Measurements from ENCODE around the gene ITPKC. TPM values are rescaled to one million over a fixed set of nuclear protein-coding genes. Genes with fewer than 3 reads are reported as not detected.

The ITPKC gene
- total and polyA plus RNA-seq, 4 donors, result 28.0 to 97.2 (median 43.1) TPM

DNA sequence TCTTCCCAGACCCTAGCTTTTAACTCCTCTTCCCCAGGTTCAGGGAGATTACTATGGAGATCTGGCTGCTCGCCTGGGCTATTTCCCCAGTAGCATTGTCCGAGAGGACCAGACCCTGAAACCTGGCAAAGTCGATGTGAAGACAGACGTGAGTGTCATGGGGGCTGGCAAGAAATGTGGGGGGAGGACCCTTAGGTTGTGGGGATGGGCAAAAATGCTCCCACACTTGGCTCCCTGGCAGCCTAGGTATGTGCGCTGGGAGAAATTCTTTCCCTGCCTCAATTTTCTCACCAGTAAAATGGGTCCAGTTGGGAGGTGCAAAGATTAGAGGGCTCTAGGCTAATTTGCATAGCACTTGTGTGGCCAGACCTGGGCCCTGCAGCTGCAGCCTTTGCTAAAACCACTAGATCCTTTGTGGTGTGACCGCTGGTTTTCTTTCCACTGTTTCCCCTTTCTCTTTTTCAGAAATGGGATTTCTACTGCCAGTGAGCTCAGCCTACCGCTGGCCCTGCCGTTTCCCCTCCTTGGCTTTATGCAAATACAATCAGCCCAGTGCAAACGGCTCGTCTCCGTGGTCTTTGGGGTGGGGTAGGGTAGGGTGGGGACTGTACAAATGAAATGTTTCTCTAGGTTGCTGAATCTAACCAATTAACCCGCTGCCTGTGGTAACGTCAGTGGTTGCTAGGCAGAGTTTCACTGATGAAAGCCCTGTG, 60.2 kb downstream of the ITPKC start:
- Histone ChIP-seq H3K27ac (ENCODE audit: low read depth in 1 of 2, low read length in 1 of 2) (peak overlapping the region; percentile 92 to 94), H3K9me3 (ENCODE audit: control insufficient read depth in 4 of 4, insufficient read depth in 3 of 4, low read length in 3 of 4) (no peaks in the 10 kb centered on the region), H3K4me1 (ENCODE audit: control insufficient read depth in 5 of 5, insufficient read depth in 5 of 5, low read length in 5 of 5) (peaks cover 0 to 14% (median 9%) of the 10 kb centered on the region in 5 donors), H3K9ac (ENCODE audit: insufficient read depth in 1 of 2, low read length in 2 of 2) (peak overlapping the region in 1 of 2 donors; percentile 99), H3K4me3 (no peak overlapping the region), H3K27me3 (ENCODE audit: control insufficient read depth in 3 of 3, insufficient read depth in 3 of 3, low read length in 2 of 3) (no peaks in the 10 kb centered on the region), H3K36me3 (ENCODE audit: control insufficient read depth in 4 of 4, insufficient read depth in 4 of 4, low read length in 4 of 4) (peaks cover 0 to 5% (median 0%) of the 10 kb centered on the region in 4 donors)
- 8% methylated on average over 13 of the region's 13 CpGs for WGBS, 2 donors
- peak; percentile 71 for ATAC-seq (ENCODE audit: insufficient read depth, low FRiP score)
- peak; percentile 95 to 98 (median 97) for DNase-seq
- TF ChIP-seq CTCF (IDR thresholded peaks at IDR 0.05; ENCODE audit: control extremely low read depth, extremely low read depth), result no peak

DNA sequence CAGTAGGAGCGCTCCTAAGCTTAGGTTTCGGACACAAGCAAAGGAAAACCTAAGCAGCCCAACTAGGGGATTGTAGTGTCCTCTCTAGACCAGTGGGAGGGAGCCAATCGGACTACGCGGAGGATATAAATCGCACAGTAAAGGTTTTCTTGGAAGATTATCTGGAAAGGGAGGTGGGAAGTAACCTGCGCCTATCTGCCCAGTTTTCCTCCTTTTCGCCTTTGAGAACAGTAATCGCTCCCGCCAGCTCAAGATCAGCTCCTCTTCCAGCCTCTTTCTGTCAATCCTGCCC, 60.7 kb downstream of the ITPKC start:
- peak overlapping the region; percentile 92 to 94 for H3K27ac ChIP-seq (ENCODE audit: low read depth in 1 of 2, low read length in 1 of 2)
- WGBS, 2 donors, result 0% methylated on average over 10 of the region's 10 CpGs
- H3K27me3 ChIP-seq (ENCODE audit: control insufficient read depth in 3 of 3, insufficient read depth in 3 of 3, low read length in 2 of 3), result no peaks in the 10 kb centered on the region
- peak overlapping the region; percentile 33 for H3K4me3 ChIP-seq
- peak overlapping the region in 1 of 2 donors; percentile 99 for H3K9ac ChIP-seq (ENCODE audit: insufficient read depth in 1 of 2, low read length in 2 of 2)
- TF ChIP-seq CTCF (IDR thresholded peaks at IDR 0.05; ENCODE audit: control extremely low read depth, extremely low read depth), result no peak
- H3K9me3 ChIP-seq (ENCODE audit: control insufficient read depth in 4 of 4, insufficient read depth in 3 of 4, low read length in 3 of 4), result no peaks in the 10 kb centered on the region
- H3K36me3 ChIP-seq (ENCODE audit: control insufficient read depth in 4 of 4, insufficient read depth in 4 of 4, low read length in 4 of 4), result peaks cover 0 to 6% (median 0%) of the 10 kb centered on the region in 4 donors
- DNase-seq, result no peak
- H3K4me1 ChIP-seq (ENCODE audit: control insufficient read depth in 5 of 5, insufficient read depth in 5 of 5, low read length in 5 of 5), result peaks cover 0 to 14% (median 9%) of the 10 kb centered on the region in 5 donors
- ATAC-seq (ENCODE audit: insufficient read depth, low FRiP score), result no peak

DNA sequence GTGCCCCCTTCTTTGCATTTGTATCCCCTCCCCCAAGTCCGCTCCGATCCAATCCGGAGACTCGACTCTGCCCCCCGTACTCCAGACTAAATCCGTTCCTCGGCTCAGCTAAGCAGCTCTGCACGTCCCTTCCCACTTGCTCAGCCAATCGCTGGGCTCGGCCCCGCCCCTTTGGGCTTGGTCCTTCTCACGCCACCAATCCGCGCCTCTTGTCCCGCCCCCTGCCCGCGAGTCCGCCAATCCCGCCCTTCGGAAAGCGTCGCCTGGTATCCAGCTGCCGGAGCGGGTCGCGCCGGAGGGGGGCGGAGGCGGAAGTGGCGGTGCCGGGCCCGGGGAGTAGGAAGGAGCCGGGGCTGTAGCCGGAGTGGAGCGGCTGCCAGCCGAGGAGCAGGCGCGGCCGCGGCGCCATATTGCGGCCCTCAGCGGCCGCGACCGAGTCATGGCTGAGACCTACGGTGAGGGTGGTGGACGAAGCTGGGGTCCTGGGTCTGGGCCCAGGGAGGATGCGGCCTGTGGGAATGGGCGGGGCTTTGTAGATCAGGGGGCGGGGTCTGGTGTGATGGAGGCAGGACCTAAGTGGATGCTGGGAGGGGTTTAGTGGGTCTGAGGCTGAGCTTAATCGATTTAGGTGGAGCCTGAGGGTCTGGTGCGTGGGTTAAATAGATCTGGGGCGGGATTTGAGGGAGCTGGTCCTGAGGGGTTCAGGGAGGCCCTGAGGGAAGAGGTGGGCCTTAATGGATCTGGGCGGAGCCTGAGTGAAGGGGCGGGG, 61.2 kb downstream of the ITPKC start, which contains the start of gene RAB4B:
Gene RAB4B (plus strand): TSS at position 311 of the 769 bp plus-strand sequence. CDS start 129 bp downstream, at position 440.
- TF ChIP-seq CTCF (IDR thresholded peaks at IDR 0.05; ENCODE audit: control extremely low read depth, extremely low read depth), result no peak
- peaks cover 0 to 14% (median 9%) of the 10 kb centered on the region in 5 donors for H3K4me1 ChIP-seq (ENCODE audit: control insufficient read depth in 5 of 5, insufficient read depth in 5 of 5, low read length in 5 of 5)
- H3K27me3 ChIP-seq (ENCODE audit: control insufficient read depth in 3 of 3, insufficient read depth in 3 of 3, low read length in 2 of 3), result no peaks in the 10 kb centered on the region
- 0 to 1% methylated on average over 49 to 56 of the region's 56 CpGs for WGBS, 2 donors
- peak within 1 kb of the TSS; percentile 71 for H3K4me3 ChIP-seq
- H3K9me3 ChIP-seq (ENCODE audit: control insufficient read depth in 4 of 4, insufficient read depth in 3 of 4, low read length in 3 of 4), result no peaks in the 10 kb centered on the region
- H3K27ac ChIP-seq (ENCODE audit: low read depth in 1 of 2, low read length in 1 of 2), result peak within 1 kb of the TSS; percentile 92 to 98
- H3K9ac ChIP-seq (ENCODE audit: insufficient read depth in 1 of 2, low read length in 2 of 2), result peak within 1 kb of the TSS in 1 of 2 donors; percentile 99
- H3K36me3 ChIP-seq (ENCODE audit: control insufficient read depth in 4 of 4, insufficient read depth in 4 of 4, low read length in 4 of 4), result peaks cover 0 to 6% (median 0%) of the 10 kb centered on the region in 4 donors
- ATAC-seq (ENCODE audit: insufficient read depth, low FRiP score) (peak; percentile 91), DNase-seq (peak; percentile 100)

All from lung (tissue), 12 donors.